Measurements from ENCODE around the gene NR1I3. TPM values are rescaled to one million over a fixed set of nuclear protein-coding genes. Genes with fewer than 3 reads are reported as not detected.

The NR1I3 gene
- total and polyA plus RNA-seq, 2 donors (not counting 1 experiment from before 2014, with no cell fraction given) = not detected

- Histone ChIP-seq H3K9me3 (ENCODE audit: control extremely low read depth in 1 of 3, control insufficient read depth in 2 of 3, insufficient read depth in 1 of 3, low read length in 2 of 3) (no peaks in the 10 kb centered on the region), H3K27ac (ENCODE audit: low read length in 2 of 2) (no peak overlapping the region), H3K4me2 (replicated peaks; ENCODE audit: low read depth, low read length, poor library complexity, severe bottlenecking) (no peak overlapping the region), H3K79me2 (ENCODE audit: control insufficient read depth, insufficient read depth, low read length) (no peaks in the 10 kb centered on the region), H3K9ac (ENCODE audit: low read length) (no peak overlapping the region), H3K36me3 (replicated peaks in 1 of 2; ENCODE audit: control extremely low read depth in 1 of 2, control insufficient read depth in 1 of 2, extremely low read depth in 1 of 2, insufficient read depth in 2 of 2, low read length in 1 of 2) (no peaks in the 10 kb centered on the region), H3K4me1 (ENCODE audit: control insufficient read depth in 2 of 2, insufficient read depth in 2 of 2, low read length in 2 of 2) (no peaks in the 10 kb centered on the region), H3K4me3 (ENCODE audit: control extremely low read depth in 1 of 5, extremely low read depth in 1 of 5, insufficient read depth in 1 of 5, low read depth in 2 of 5, low read length in 4 of 5) (no peak overlapping the region), H3K27me3 (replicated peaks in 1 of 4; ENCODE audit: control extremely low read depth in 1 of 4, control insufficient read depth in 3 of 4, insufficient read depth in 4 of 4, low read length in 3 of 4) (peaks cover 0 to 9% (median 0%) of the 10 kb centered on the region in 4 experiments), H2AFZ (ENCODE audit: insufficient read depth, low read depth, low read length, poor library complexity, severe bottlenecking) (no peak overlapping the region), H4K20me1 (ENCODE audit: control insufficient read depth, insufficient read depth, low read length, poor library complexity, severe bottlenecking) (no peaks in the 10 kb centered on the region)
- POLR2A ChIA-PET = no interaction called here
- TF ChIP-seq CTCF (IDR thresholded peaks at IDR 0.05) (no peak), EZH2 (IDR thresholded peaks at IDR 0.05; ENCODE audit: borderline replicate concordance, insufficient read depth, low read depth, low read length, poor library complexity, severe bottlenecking) (no peak)
- no peak for ATAC-seq (ENCODE audit: low read depth)
- Mint-ChIP-seq H3K27me3 (peaks cover 19% of the 10 kb centered on the region), H3K4me1 (peaks cover 2% of the 10 kb centered on the region), H3K27ac (no peak overlapping the region), H3K4me3 (no peak overlapping the region), H3K9me3 (ENCODE audit: insufficient read depth) (no peaks in the 10 kb centered on the region)
- DNase-seq = no peak
- intact Hi-C loops (cut with micrococcal nuclease) = no loop called here
- WGBS (ENCODE audit: insufficient coverage) = 90% methylated on average over 2 of the region's 3 CpGs
- CTCF ChIA-PET = no interaction called here
Measured at GRCh38 chr1:161241682-161242081, 3.7 kb upstream of the NR1I3 start.

GRCh38 chr1:161235957-161236775 lies 1.8 kb downstream of the NR1I3 start:
- Histone ChIP-seq H3K79me2 (ENCODE audit: control insufficient read depth, insufficient read depth, low read length) (no peaks in the 10 kb centered on the region), H3K4me2 (replicated peaks; ENCODE audit: low read depth, low read length, poor library complexity, severe bottlenecking) (no peak overlapping the region), H3K9ac (ENCODE audit: low read length) (no peak overlapping the region), H3K36me3 (replicated peaks in 1 of 2; ENCODE audit: control extremely low read depth in 1 of 2, control insufficient read depth in 1 of 2, extremely low read depth in 1 of 2, insufficient read depth in 2 of 2, low read length in 1 of 2) (no peaks in the 10 kb centered on the region), H3K4me3 (ENCODE audit: control extremely low read depth in 1 of 5, extremely low read depth in 1 of 5, insufficient read depth in 1 of 5, low read depth in 2 of 5, low read length in 4 of 5) (no peak overlapping the region), H3K9me3 (ENCODE audit: control extremely low read depth in 1 of 3, control insufficient read depth in 2 of 3, insufficient read depth in 1 of 3, low read length in 2 of 3) (no peaks in the 10 kb centered on the region), H4K20me1 (ENCODE audit: control insufficient read depth, insufficient read depth, low read length, poor library complexity, severe bottlenecking) (no peaks in the 10 kb centered on the region), H3K4me1 (ENCODE audit: control insufficient read depth in 2 of 2, insufficient read depth in 2 of 2, low read length in 2 of 2) (no peaks in the 10 kb centered on the region), H3K27ac (ENCODE audit: low read length in 2 of 2) (no peak overlapping the region), H3K27me3 (replicated peaks in 1 of 4; ENCODE audit: control extremely low read depth in 1 of 4, control insufficient read depth in 3 of 4, insufficient read depth in 4 of 4, low read length in 3 of 4) (peaks cover 0 to 15% (median 0%) of the 10 kb centered on the region in 4 experiments), H2AFZ (ENCODE audit: insufficient read depth, low read depth, low read length, poor library complexity, severe bottlenecking) (no peak overlapping the region)
- intact Hi-C loops (cut with micrococcal nuclease) = no loop called here
- ChIA-PET POLR2A (no interaction called here), CTCF (interaction anchor here (0.6 to 2.5 kb wide), 3 partner anchors 10 to 146 kb away, joined by 5 to 8 read pairs (median 7); partner anchors contain the start of gene TOMM40L)
- Mint-ChIP-seq H3K27ac (no peak overlapping the region), H3K27me3 (peaks cover 28% of the 10 kb centered on the region), H3K4me1 (no peaks in the 10 kb centered on the region), H3K9me3 (ENCODE audit: insufficient read depth) (no peaks in the 10 kb centered on the region), H3K4me3 (no peak overlapping the region)
- DNase-seq (no peak), ATAC-seq (ENCODE audit: low read depth) (no peak)
- no CpG with 5 or more reads among the region's 5 CpGs for WGBS (ENCODE audit: insufficient coverage)
- TF ChIP-seq CTCF (IDR thresholded peaks at IDR 0.05) (no peak), EZH2 (IDR thresholded peaks at IDR 0.05; ENCODE audit: borderline replicate concordance, insufficient read depth, low read depth, low read length, poor library complexity, severe bottlenecking) (no peak)
